H1 (cell line): ENCODE measurements around the gene PCDH9. TPM values are rescaled to one million over a fixed set of nuclear protein-coding genes. Genes with fewer than 3 reads are reported as not detected.

Experiments
- EZH2 ChIP-seq: fragments of 200-600 bp; sonication (generic); IDR thresholded peaks from 2 replicates; pipeline ENCODE4 v1.7.1; 2012; ENCODE audit warnings: low read depth, mild to moderate bottlenecking, moderate library complexity, low read length, inconsistent platforms; ENCODE audit not compliant: severe bottlenecking
- RNF2 ChIP-seq: fragments of 200-900, 300-1000 bp; sonication (generic); IDR thresholded peaks from 2 replicates; pipeline ENCODE4 v1.7.1; 2016; ENCODE audit warnings: borderline replicate concordance, low read depth, mild to moderate bottlenecking, antibody characterized with exemption, low read length; ENCODE audit not compliant: poor library complexity, severe bottlenecking; ENCODE audit errors: missing control alignments
- polyA plus RNA-seq, 7 experiments: library from polyadenylated mRNA; depleted of rRNA in 3 of 7; stranded (reverse) in 5 of 7; unstranded in 2 of 7; fragments of >200 nt in 5 of 7; fragments of 200-250 nt in 2 of 7; gene quantifications; 1 replicate in 5 of 7; 2 replicates in 1 of 7; 4 replicates in 1 of 7; pipeline versions ENCODE4 v1.2.1 to v1.2.3, GENCODE V29; 2011 to 2013; ENCODE audit warnings: missing spikeins in 2 of 7, mixed read lengths in 2 of 7
- total RNA-seq: library from RNA; stranded (reverse); fragmentation: NEBNext Ultra II Directional; extraction: Animal tissue kit (Norgen Biotek cat#: 25700); gene quantifications from 2 replicates; pipeline ENCODE4 v1.2.1, GENCODE V29; 2021

Gene PCDH9
- total and polyA plus RNA-seq, 2 of the 8 experiments (the other 6 are each of a cell fraction or from before 2014, with no cell fraction given) = 0.12 to 0.60 TPM

DNA sequence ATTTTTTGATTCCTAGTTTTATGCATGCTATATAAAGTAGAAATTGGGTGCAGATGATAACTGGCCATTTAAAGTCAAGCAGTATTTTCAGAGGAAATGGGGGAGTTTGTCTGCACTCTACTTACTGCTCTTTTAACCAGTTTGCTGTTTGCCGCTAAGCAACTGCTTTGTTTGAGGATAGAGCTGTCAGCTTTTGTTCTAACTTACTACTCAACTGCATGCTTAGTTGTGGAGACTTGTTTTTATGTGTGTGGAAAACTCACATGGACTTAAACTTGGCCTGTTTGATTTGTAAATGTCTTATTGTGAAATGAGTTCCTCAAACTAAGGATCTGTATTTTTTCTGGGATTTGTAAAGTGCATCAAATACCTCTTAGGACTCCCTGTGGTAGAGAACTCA lies 591.1 kb downstream of the PCDH9 start (continued):
- no peak for TF ChIP-seq EZH2
- no peak for TF ChIP-seq RNF2
